Kasumi-1 (cell line): Measurements from ENCODE around the gene ACTL7A.
A peak's percentile ranks its signal among the peaks of the same experiment; 100 is the strongest.
"Not testable (repeated sequence)": the region's sequence is repeated elsewhere in the genome, so short reads cannot be mapped to it uniquely, and the experiment has no call there.

Experiments
- DNase-seq, 2 experiments: peaks; one replicate each; lab custom pipeline; 2025; lab: John Stamatoyannopoulos, UW

The ACTL7A gene

DNA sequence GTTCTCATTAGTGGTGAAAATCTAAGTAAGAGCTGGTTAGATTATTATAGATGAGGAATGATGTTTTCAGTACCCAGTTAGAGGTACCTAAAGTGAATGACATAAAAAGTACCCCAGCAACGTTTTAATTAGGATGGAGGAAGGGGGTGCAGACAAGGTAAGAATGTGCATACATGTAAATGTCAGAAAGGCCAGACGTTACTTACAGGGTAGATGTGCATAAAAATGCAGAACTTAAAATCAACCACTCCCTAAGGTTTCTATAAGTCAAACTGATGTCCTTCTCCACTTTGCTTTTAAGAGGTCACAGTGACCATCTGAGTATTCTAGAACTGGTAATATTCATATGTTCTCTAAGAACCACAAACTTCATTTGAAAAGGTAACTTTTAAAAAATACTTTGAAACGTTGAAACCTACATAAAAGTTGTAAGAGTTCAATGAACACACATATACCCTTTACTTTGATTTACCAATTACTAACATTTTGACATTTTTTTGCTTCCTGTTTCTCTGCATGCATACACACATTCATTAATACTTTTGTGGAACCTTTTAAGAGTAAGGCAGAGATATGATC, 18.8 kb downstream of the ACTL7A start:
- DNase-seq = no peak

- DNase-seq = no peak
Observed at GRCh38 chr9:108882052-108882888, 20.2 kb downstream of the ACTL7A start.

DNA sequence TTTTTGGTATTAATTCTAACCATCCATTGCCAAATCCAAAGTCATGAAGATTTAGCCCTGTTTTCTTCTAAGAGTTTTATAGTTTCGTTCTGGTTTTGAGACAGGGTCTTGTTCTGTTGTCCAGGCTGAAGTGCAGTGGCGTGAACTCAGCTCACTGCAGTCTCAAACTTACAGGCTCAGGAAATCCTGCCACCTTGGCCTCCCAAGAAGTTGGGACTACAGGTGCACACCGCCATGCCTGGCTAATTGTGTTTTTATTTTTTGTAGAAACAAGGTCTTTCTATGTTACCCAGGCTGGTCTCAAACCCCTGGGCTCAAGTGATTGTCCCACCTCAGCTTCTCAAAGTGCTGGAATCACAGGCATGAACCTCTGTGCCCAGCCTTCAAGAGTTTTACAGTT, 21.0 kb downstream of the ACTL7A start:
- no peak for DNase-seq

GRCh38 chr9:108884701-108885100, 22.6 kb downstream of the ACTL7A start:
- DNase-seq = no peak

DNA sequence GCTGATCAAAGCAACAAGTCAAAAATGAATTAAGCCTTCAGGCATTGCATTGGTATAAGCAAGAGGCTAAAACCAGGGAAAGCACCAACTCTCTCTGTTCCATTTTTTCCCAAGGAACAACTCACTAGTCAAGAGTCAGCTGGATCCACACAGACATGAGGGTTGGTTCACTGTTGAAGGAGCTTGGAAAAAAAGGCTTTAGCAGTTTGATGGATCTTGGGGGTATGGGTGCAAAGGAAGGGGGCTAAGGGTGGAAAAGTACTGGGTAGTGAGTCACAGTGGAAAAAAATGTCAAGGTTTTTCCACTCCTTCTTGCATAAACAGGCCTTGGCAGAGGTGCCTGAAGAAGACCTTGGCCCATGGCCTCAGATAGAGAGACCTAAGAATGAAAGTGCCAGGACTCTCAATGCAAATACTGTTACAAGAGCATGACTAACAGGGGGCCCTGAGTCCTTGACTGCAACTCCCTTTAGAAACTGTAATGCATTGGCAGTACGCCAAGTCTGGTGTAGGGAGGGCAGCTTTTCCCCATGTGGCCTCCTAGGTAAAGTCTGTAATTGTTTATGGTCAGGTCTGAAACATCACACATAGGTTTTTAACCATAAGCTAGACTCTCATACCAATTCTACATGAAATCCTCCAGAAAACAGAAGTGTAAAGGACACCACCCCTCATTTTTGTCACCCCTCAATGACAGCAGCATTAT, 23.7 kb downstream of the ACTL7A start:
- DNase-seq = peak; percentile 42 to 53

DNA sequence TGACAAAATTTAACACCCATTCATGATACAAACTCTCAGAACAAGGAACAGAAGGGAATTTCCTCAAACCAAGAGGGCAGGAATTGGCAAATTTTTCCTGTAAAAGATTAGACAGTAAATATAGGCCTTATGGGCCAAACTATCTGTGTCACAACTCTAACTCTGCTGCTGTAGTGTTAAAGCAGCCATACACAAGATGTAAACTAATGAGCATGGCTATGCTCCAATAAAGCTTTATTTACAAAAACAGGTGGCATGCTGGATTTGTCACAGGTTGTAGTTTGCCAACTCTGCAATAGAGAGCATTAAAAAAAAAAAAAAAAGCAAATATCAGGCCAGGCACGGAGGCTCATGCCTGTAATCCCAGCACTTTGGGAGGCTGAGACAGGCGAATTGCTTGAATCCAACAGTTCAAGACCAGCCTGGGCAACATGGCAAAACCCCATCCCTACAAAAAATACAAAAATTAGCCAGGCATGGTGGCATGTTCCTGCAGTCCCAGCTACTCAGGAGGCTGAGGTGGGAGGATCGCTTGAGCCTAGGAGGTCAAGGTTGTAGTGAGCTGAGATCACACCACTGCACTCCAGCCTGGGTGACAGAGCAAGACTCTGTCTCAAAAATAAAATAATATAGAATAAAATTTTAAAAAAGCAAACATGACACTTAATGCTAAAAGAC, 24.7 kb downstream of the ACTL7A start:
- DNase-seq = not testable (repeated sequence)

GRCh38 chr9:108889649-108890067, 27.6 kb downstream of the ACTL7A start:
- DNase-seq = peak; percentile 20 to 41

DNA sequence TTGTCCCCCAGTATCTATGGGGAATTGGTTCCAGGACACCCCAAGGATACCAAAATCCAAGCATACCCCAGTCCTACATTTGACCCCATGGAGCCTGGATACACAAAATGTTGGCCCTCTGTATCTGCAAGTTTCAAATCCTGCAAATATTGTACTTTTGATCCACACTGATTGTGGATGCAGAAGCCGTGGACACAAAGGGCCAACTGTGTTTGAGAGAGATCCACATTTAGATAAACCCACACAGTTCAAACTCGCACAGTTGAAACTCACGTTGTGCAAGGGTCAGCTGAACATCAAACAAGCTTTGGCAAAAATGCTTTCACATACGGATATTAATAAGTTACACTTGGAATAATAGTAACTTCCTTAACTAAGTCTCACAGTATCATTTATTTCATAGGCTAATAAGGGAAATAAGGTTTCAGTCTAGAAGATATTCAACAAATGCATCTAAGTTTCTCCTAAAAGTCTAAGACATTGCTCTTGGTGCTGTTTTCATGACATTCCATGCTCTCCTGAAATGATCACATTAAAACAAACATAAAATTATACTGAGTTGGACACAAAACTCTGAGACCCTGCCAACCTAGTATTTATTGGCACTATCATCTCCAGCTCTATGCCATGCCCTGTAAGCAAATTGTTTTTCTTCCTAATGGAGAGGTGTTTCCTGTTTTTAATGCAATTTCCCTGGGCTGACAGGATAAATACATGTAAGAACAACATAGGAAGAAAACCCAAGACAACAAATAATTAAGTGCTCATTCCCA, 32.3 kb downstream of the ACTL7A start:
- DNase-seq = no peak

DNA sequence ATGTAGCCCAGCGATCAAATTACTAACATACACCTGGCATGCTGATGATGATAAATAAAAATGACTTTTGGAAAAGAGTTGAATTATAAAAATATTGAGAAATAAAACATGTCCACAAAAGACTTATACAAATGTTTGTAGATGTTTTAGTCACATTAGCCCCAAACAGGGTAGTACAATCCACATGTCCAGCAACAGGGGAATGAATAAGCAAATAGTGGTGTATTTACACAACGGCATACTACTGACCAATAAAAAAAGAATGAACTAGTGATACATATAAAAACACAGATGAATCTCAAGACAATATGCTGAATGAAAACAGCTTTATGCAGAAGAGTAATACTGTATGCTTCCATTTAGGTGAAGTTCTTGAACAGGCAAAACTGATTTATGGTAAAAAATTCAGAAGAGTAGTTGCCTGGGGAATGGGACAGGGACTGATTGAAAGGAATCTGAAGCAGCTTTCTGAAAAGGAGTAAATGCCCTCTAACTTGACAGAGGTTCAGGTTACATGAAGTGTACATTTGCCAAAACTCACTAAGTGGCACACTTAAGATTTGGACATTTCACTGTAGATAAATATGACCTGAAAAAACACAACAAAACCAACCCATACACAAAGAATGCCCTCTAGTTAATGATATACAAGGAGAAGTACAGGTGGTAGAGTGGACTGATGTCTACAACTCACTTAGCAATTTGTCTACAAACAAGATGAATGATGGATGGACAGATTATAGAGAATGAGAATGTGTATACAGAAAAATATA, 35.4 kb downstream of the ACTL7A start:
- no peak for DNase-seq

GRCh38 chr9:108899023-108899695, 37.1 kb downstream of the ACTL7A start:
- DNase-seq = not testable (repeated sequence)

- no peak for DNase-seq
Observed at GRCh38 chr9:108900176-108900575, 38.1 kb downstream of the ACTL7A start.

DNA sequence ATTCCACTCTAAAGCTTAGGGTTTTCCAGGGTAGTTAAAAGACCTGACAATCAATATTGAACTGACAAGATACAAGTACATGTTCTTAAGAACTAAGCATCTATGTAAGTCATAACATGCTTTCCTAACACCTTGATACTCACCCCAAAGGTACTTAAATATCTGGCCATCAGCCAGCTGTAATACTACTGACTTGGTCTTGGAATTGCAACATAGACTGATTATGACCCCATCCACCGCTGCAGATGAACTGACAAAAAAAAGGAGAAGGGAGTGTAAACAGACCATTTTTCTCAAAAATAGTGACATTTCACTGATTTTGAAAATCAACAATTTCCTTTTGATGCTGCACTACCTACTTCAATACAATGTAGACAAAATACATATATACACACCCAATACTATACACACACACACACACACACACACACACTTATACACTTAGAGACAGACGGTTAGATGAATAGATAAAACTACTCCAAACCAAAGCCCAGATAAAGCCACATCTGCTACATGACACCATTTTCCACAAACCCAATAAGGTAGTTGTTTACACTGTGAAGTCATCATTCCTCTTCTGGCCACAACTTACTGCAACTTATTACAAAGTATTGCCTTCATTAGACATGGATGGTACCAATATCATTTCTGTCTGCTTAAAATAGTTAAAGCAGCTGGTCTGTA, 41.5 kb downstream of the ACTL7A start:
- DNase-seq = no peak

DNA sequence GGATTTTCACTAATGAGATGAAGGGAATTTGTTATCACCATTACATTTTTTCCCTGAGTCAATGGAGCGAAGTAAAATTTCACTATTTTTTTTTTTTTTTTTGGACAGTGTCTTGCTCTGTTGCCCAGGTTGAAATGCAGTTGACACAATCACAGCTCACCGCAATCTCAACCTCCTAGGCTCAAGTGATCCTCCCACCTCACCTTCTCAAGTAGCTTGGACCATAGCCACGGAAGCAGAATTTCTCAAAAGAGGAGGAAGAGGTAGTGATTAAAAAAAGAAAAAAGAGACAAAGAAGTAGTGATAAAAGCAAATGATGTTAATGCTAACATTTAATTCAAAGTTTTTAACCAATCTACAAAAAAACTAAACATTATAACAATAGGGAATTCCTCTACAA, 42.1 kb downstream of the ACTL7A start:
- no peak for DNase-seq

DNA sequence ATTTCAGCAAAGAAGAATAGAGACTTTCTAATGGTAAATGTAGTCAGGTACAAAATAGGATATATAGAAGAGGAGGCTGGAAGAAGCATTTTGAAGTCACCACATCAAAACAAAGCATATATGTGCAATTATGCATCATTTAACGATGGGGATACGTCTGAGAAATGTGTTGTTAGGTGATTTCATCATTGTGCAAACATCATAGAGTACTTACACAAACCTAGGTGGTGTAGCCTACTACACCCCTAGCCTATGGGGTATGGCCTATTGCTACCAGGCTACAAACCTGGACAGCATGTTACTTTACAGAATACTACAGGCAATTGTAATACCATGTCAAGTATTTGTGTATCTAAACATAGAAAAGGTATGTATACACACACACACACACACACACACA, 43.4 kb downstream of the ACTL7A start:
- DNase-seq = no peak

DNA sequence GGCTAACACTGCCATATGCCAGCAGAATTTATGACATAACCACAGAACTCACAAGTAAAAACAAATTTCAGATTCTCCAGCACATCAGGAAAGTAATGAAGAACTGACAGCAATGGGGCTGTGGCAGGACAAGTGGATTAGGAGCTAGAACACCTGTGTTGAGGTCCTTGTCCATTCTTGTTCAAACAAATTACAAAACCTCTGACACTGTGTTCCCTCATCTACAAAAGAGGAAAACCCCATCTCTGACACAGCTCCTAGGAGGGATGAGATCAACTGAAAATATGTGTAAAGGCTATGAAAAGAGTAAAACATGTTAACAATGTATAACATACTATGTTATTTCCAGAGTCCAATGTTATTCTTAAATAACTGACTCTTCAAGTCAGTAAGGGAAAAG, 48.3 kb downstream of the ACTL7A start:
- DNase-seq = no peak

DNA sequence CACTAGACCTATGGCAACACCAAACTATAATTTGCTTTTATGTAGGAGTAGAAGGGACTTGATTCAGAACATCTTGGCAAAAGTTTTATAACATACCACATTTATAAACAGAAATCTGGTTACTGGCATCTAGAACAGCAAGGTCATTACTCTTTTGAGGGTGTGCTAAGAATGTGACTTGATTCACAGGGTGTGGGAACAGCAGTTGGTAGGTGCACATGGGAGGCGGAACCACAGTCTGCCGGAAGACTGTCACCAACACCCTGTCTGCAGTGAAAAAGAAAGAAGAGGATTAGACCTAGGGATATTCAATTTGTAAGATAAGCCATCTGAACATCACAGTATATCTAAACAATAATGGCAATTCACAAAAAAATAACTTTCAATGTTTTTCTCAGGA, 48.8 kb downstream of the ACTL7A start:
- DNase-seq = no peak

GRCh38 chr9:108911820-108912219, 49.8 kb downstream of the ACTL7A start:
- DNase-seq = no peak
